ENCODE results near the gene DNAJA3.

DNA sequence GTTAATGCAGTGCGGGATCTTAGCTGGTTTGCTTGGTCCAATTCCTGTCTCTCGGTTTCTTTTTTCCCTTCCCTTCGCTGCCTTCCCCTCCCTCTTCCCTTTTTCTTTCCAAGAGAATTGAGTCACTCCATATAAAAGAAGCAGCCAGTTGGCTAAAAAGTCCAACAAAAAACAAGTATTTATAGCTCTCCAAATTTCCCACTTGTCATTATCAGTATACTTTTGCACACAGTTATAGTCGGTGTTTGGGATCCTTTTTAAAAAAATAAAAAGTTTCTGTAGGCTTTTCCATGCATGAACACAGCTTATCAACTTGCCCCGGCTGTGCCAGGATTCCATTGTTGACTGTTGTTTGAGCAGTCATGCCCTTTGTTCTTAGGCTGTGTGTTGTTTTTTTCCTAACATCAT is 75.4 kb downstream of the DNAJA3 start:
- TF ChIP-seq, protein P1, sequence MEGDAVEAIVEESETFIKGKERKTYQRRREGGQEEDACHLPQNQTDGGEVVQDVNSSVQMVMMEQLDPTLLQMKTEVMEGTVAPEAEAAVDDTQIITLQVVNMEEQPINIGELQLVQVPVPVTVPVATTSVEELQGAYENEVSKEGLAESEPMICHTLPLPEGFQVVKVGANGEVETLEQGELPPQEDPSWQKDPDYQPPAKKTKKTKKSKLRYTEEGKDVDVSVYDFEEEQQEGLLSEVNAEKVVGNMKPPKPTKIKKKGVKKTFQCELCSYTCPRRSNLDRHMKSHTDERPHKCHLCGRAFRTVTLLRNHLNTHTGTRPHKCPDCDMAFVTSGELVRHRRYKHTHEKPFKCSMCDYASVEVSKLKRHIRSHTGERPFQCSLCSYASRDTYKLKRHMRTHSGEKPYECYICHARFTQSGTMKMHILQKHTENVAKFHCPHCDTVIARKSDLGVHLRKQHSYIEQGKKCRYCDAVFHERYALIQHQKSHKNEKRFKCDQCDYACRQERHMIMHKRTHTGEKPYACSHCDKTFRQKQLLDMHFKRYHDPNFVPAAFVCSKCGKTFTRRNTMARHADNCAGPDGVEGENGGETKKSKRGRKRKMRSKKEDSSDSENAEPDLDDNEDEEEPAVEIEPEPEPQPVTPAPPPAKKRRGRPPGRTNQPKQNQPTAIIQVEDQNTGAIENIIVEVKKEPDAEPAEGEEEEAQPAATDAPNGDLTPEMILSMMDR (IDR thresholded peaks at IDR 0.05): no peak
- no peak for TF ChIP-seq POLR2A (IDR thresholded peaks at IDR 0.05)

All from testis (tissue), 2 donors.